Keratinocyte (primary cell): ENCODE results near the gene PACSIN2.

Experiments used
- EZH2 ChIP-seq: IDR thresholded peaks from one replicate; pipeline ENCODE4 v1.6.1; 2012; ENCODE audit warnings: inconsistent platforms, mild to moderate bottlenecking, low read length, moderate library complexity
- TF ChIP-seq, protein P1 (sequence below), 3 experiments: IDR thresholded peaks in 1 of 3; conservative IDR thresholded peaks in 1 of 3; optimal IDR thresholded peaks in 1 of 3; 2 replicates in 2 of 3; 3 replicates in 1 of 3; pipeline versions ENCODE3 to v1.5.1; 2011; ENCODE audit warnings: low read length in 3 of 3, mild to moderate bottlenecking in 3 of 3, moderate library complexity in 2 of 3, control low read depth in 1 of 3, inconsistent platforms in 1 of 3; ENCODE audit not compliant: insufficient read depth in 2 of 3; ENCODE audit errors: extremely low read depth in 1 of 3

DNA sequence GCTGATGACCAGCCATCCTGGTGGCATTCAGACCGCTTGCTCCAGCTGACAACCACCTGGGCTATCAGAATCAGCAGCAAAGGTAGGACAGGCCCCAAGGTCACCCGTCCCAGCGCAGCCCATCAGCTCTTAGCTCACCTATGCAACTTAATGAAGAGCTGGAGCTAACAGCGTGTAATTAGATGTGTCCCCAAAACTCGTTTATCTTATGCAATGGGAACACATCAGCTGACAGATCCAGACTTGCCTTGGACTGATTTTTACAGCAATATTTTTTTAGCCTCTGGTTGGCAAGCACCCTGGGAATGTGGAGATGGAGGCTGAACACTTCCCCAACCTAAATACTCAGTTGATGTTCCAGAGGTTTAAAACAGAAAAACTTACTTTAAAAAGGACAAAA, 76.0 kb downstream of the PACSIN2 start:
- TF ChIP-seq, protein P1, sequence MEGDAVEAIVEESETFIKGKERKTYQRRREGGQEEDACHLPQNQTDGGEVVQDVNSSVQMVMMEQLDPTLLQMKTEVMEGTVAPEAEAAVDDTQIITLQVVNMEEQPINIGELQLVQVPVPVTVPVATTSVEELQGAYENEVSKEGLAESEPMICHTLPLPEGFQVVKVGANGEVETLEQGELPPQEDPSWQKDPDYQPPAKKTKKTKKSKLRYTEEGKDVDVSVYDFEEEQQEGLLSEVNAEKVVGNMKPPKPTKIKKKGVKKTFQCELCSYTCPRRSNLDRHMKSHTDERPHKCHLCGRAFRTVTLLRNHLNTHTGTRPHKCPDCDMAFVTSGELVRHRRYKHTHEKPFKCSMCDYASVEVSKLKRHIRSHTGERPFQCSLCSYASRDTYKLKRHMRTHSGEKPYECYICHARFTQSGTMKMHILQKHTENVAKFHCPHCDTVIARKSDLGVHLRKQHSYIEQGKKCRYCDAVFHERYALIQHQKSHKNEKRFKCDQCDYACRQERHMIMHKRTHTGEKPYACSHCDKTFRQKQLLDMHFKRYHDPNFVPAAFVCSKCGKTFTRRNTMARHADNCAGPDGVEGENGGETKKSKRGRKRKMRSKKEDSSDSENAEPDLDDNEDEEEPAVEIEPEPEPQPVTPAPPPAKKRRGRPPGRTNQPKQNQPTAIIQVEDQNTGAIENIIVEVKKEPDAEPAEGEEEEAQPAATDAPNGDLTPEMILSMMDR (optimal IDR thresholded peaks at IDR 0.05 in 1 of 3, IDR thresholded peaks at IDR 0.05 in 1 of 3, conservative IDR thresholded peaks at IDR 0.05 in 1 of 3; ENCODE audit: extremely low read depth in 1 of 3, insufficient read depth in 2 of 3, low read length in 3 of 3): no peak
- no peak for TF ChIP-seq EZH2
